ENCODE data around the gene CITED4.
"Not testable (repeated sequence)": the region's sequence is repeated elsewhere in the genome, so short reads cannot be mapped to it uniquely, and the experiment has no call there.

Gene CITED4, protein sequence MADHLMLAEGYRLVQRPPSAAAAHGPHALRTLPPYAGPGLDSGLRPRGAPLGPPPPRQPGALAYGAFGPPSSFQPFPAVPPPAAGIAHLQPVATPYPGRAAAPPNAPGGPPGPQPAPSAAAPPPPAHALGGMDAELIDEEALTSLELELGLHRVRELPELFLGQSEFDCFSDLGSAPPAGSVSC

DNA sequence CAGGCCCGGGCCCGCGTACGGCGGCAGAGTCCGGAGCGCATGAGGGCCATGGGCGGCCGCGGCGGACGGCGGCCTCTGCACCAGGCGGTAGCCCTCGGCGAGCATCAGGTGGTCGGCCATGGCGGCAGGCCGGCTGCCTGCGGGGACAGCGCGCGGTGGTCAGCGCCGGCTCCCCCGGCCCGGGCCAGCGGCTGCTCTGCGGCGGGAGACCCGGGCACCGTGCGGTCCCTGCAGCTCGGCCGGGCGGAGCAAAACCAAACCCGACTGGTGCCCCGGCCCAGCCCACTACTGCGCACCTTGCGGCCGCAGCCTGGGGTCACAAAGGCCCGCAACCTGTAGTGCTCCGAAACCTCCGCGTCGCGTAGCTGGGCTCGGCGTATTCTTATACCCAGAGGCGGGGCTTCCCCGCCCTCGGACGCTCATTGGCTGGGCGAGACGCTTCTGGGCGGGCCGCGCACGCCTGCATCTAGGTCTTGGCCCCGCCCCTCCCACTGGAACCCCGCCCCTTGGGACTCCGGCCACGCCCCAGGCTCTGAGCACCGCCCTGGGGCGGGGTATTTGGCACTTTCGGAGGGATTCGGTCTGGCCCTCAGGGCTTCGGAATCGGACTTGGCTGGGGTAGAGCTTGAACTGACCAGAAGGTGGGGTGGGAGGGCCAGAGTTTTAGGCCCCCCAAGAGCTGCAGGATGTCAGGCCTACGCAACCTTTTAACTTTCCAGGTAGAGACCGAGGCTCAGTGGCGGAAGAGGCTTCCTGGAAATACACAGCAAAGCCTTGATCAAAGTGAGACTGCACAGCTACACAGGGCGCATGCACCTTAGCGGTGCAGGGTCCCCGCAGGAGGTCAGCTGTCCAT is at the start of gene CITED4:
CITED4 (minus strand) TSS at position 356 of the 856 bp plus-strand sequence; CDS start at position 120, 236 bp downstream.
- peak; percentile 93 for DNase-seq

DNA sequence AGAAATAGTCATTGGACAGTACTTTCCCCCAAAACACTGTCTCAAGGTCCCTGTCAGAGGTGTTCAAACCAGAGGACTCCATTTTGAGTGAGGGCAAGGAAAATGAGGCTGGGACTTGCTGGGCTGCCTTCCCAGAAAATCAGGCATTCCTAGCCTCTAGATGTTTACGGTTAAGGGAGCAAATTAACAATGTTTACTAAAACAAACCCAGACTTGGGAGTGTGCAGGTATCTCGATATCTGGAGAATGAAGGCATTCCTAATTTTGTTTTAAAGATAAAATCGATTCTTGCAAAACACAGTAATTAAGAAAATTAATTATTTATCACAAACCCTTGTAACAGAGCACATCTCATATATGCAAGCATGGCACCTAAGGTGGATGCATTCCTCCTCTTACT is 48.9 kb upstream of the CITED4 start:
- no peak for DNase-seq

GRCh38 chr1:40909281-40909680 is 47.1 kb upstream of the CITED4 start:
- DNase-seq, result no peak

DNA sequence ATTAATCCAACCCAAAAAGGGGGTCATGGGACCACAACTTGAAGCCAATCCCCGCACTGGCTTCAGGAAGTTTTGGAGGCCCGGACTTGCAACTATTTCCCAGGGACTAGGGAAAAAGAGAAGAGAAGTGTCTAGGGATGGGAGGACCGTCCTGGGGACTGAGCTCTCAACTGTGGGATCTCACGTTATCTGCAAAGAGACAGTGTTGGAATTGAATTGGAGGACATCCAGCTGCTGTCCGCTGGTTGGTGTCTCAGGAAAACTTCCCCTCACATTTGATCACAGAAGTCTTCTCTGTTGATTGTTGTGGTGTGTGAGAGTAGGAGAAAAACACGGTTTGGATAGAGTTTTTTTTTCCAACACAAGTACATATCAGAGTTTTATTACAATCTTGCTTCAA is 46.2 kb upstream of the CITED4 start:
- no peak for DNase-seq

DNA sequence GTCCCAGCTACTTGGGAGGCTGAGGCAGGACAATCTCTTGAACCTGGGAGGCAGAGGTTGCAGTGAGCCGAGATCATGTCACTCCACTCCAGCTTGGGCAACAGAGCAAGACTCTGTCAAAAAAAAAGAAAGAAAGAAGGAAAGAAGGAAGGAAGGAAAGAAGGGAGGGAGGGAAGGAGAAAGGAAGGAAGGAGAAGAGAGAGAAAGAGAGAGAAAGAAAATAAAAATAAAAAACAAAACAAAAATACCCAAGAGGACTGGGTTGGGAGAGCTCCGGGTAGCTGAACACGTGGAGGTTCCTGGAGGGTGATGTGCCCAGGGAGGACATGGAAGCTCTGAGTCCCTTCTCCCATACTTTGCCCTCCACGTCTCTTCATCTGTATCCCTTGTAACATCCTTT is 45.7 kb upstream of the CITED4 start:
- DNase-seq, result no peak

GRCh38 chr1:40906781-40907400 is 44.7 kb upstream of the CITED4 start:
- no peak for DNase-seq

DNA sequence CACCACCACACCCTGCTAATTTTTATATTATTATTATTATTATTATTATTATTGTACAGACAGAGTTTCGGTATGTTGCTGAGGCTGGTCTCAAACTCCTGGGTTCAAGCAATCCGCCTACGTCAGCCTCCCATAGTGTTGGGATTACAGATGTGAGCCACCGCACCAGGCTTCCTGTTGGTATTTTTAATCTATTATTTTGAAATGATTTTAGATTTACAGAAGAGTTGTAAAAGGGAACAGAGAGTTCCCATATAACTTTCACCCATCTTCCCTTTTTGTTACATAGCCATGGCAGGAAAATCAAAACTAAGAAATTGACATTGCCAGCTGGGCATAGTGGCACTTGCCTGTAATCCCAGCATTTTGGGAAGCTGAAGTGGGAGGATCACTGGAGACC is 42.9 kb upstream of the CITED4 start:
- no peak for DNase-seq

- DNase-seq, result no peak
Observed at GRCh38 chr1:40903106-40903505, 40.9 kb upstream of the CITED4 start.

GRCh38 chr1:40901886-40902852 is 40.0 kb upstream of the CITED4 start:
- peak; percentile 87 for DNase-seq

DNA sequence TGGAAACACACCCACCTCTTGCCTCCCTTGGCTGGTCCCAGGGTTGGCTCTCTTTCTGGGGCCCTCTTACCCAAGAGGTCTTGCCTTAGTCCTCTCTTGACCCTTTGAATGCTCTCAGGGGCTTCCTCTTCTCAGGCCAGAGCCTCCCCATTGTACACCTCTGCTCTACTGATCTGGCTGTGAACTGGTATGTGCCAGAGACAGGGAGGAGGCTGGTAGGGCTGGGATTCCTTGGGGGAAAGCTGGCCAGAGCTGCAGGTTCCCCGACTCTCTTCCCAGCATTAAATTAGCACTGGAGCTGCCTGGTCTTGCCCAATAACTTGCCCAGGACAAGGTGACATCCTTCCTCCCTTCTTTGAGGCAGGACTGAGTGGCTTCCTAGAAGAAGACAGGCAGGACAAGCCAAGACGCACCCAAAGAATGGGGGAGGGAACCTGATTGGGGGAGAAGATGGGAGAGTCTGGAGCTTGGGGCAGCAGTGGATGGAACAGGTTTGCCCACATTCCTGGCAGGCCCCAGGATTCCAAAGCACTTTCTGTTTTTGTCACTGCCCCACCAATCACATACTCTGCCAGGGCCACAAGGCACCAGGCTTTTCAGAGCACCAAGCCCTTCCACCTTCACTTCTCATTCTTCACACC is 37.2 kb upstream of the CITED4 start:
- DNase-seq, result no peak

- peak; percentile 56 for DNase-seq
Observed at GRCh38 chr1:40898431-40898901, 36.3 kb upstream of the CITED4 start.

GRCh38 chr1:40897513-40897912 is 35.4 kb upstream of the CITED4 start:
- peak; percentile 63 for DNase-seq

- DNase-seq, result no peak
Observed at GRCh38 chr1:40896482-40896881, 34.3 kb upstream of the CITED4 start.

GRCh38 chr1:40895601-40896000 is 33.4 kb upstream of the CITED4 start:
- no peak for DNase-seq

DNA sequence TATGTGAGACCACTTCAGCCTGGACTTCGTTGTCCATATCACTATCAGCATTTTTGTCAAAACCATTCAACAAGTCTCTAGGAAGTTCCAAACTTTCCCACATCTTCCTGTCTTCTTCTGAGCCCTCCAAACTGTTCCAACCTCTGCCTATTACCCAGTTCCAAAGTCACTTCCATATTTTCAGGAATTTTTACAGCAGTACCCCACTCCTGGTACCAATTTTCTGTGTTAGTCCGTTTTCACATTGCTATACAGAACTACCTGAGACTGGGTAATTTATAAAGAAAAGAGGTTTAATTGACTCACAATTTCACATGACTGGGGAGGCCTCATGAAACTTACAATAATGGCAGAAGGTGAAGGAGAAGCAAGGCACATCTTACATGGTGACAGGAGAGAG is 32.7 kb upstream of the CITED4 start:
- not testable (repeated sequence) for DNase-seq

- DNase-seq, result no peak
Observed at GRCh38 chr1:40894455-40894854, 32.3 kb upstream of the CITED4 start.

DNA sequence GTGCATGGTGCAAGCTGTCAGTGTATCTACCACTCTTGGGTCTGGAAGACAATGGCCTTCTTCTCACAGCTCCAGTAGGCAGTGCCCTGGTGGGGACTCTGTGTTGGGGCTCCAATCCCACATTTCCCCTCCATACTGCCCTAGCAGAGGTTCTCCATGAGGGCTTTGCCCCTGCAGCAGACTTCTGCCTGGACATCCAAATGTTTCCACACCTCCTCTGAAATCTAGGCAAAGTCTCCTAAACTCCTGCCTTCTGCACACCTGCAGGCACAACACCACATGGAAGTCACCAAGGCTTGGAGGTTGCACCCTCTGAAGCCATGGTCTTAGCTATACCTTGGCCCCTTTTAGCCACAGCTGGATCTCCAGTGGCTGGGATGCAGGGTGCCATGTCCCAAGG is 31.8 kb upstream of the CITED4 start:
- DNase-seq, result no peak

DNA sequence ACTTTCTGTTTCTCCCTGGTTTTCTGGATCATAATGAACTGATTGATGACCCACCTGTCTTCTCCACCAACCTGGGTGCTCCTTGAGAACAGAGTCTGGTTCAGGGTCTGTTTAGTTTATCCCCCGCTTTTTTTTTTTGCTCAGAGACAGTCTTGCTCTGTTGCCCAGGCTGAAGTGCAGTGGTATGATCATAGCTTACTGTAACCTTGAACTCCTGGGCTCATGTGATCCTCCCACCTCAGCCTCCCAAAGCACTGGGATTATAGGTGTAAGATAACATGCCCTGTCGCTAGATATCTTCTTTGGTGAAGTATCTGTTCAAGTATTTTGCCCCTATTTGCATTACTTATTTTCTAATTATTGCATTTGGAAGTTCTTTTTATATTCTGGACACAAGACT is 30.2 kb upstream of the CITED4 start:
- no peak for DNase-seq

DNA sequence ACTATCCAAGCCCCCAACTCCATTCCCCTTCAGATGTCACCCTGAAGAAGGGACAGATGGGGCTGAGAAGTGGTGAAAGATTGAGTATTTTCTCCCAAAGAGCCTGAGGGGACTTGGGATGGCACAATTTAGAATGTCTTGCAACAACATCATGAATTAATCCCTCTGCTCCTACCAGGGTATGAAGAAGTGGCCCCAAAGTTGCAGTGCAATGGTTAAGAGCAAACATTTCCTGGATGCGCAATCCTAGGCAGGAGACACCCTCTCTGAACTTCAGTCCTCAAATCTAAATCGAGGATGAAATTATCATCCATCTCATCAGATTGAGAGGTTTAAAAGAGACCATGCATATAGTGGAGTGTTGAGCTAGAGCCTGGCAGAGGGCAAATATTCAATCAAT is 28.6 kb upstream of the CITED4 start:
- DNase-seq, result no peak

GRCh38 chr1:40887652-40888051 is 25.5 kb upstream of the CITED4 start:
- no peak for DNase-seq

DNA sequence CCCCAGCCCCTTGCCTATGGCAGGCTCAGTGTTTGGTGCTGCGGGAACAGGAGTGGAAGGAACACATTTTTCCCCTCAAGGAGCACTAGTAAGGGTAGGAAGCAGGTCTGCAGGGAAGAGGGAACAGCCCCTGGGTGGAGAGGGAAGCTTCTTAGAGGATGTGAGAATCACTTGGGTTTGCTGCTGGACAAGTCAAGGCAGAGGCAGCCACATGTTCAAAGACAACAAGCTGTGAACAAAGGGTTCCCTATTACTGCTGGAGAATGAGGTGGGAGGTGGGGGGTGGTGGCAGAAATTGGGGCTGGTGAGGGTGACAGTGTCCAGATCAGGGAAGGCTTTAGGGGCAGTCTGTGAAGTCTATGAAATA is 24.8 kb upstream of the CITED4 start:
- DNase-seq, result no peak

DNA sequence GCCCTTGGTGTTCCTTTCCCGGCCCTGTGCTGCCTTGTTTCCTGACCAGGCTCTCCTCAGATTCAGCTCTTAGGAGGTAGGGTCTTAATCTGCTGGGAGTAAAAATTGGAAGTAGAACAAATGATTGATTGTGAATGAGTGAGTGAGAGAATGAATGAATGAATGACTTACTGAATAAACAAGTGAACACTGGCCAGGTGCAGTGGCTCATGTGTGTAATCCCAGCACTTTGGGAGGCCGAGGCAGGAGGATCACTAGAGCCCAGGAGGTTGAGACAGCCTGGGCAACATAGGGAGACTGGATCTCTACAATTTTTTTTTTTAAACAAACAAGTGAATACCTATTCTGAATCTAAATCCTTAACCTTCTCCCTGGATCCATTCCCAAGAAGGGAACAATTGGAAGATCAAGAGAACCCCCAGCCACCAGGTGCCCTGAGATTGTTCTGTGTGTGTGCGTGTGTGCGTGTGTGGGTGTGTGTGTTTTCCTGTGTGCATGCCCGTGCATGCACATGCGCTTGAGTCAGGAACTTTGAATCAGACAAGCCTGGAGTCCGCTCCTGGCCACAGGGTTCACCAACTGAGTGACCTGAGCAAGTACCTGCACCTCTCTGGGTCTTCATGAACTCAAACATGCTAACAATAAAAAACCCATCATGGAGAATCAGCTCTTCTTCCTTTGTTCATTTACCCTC is 24.3 kb upstream of the CITED4 start:
- DNase-seq, result no peak
